Fibroblast of lung (primary cell): ENCODE data around the gene KLK4.

Experiments used
- EZH2 ChIP-seq: IDR thresholded peaks from 2 replicates; pipeline ENCODE4 v1.5.1; 2012; ENCODE audit warnings: low read length, control low read depth, mild to moderate bottlenecking; ENCODE audit errors: missing control alignments
- TF ChIP-seq, protein P1 (sequence below), 2 donors: IDR thresholded peaks in 1 of 2; conservative IDR thresholded peaks in 1 of 2; 1 replicate in 1 of 2; 2 replicates in 1 of 2; pipeline ENCODE4 v1.5.1; 2011 to 2012; ENCODE audit warnings: low read length in 2 of 2, control low read depth in 1 of 2, inconsistent platforms in 1 of 2, low read depth in 1 of 2, mild to moderate bottlenecking in 1 of 2

DNA sequence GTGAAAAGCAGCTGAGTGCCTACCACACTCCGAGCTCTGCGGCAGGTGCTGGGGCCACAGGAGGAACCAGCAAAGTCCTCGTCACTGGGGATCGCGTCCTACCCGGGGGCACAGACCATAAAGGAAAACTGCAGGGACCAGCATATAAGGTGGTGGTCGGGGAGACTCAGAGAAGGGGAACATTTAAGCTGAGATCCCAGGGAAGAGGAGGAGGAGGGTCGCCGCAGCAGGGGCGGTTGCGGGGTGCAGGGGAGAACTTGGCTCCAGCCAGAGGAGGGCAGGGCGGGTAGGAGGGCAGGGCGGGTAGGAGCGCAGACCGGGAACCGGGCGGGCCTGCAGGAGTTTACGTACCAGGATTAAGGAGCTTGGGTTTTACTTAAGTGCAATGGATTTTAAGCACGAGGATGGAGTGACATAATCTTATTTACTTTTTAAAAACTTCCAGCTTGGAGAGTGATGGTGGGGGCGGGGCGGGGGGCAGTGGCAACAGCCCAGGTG lies 956 bp upstream of the KLK4 start:
- TF ChIP-seq, protein P1, sequence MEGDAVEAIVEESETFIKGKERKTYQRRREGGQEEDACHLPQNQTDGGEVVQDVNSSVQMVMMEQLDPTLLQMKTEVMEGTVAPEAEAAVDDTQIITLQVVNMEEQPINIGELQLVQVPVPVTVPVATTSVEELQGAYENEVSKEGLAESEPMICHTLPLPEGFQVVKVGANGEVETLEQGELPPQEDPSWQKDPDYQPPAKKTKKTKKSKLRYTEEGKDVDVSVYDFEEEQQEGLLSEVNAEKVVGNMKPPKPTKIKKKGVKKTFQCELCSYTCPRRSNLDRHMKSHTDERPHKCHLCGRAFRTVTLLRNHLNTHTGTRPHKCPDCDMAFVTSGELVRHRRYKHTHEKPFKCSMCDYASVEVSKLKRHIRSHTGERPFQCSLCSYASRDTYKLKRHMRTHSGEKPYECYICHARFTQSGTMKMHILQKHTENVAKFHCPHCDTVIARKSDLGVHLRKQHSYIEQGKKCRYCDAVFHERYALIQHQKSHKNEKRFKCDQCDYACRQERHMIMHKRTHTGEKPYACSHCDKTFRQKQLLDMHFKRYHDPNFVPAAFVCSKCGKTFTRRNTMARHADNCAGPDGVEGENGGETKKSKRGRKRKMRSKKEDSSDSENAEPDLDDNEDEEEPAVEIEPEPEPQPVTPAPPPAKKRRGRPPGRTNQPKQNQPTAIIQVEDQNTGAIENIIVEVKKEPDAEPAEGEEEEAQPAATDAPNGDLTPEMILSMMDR (conservative IDR thresholded peaks at IDR 0.05 in 1 of 2, IDR thresholded peaks at IDR 0.05 in 1 of 2; ENCODE audit: low read depth in 1 of 2, low read length in 2 of 2) = no peak
- TF ChIP-seq EZH2 = no peak
